SK-N-SH treated with all-trans-retinoic acid at 6 μM for 48 hours (cell line): Measurements from ENCODE around the gene SIK3.
"Not testable (repeated sequence)": the region's sequence is repeated elsewhere in the genome, so short reads cannot be mapped to it uniquely, and the experiment has no call there.

Experiments used
- BACH2 ChIP-seq: fragments of 250-450 bp; sonication (Bioruptor Pico); IDR thresholded peaks from 2 replicates; pipeline ENCODE4 v1.9.0; 2021; ENCODE audit warnings: mild to moderate bottlenecking, borderline replicate concordance
- CSDC2 ChIP-seq: fragments of 250-450 bp; sonication (Bioruptor Pico); IDR thresholded peaks from 2 replicates; pipeline ENCODE4 v1.5.0; 2020; ENCODE audit warnings: mild to moderate bottlenecking, moderate library complexity
- ISL1 ChIP-seq: fragments of 250-450 bp; sonication (Bioruptor Pico); IDR thresholded peaks from 2 replicates; pipeline ENCODE4 v2.1.2; 2022; ENCODE audit warnings: mild to moderate bottlenecking, moderate library complexity
- OSR1 ChIP-seq: fragments of 250-450 bp; sonication (Bioruptor Pico); IDR thresholded peaks from 2 replicates; pipeline ENCODE4 v1.8.0; 2022; ENCODE audit warnings: moderate library complexity, mild to moderate bottlenecking, inconsistent platforms
- RARB ChIP-seq: fragments of 250-450 bp; sonication (Bioruptor Pico); IDR thresholded peaks from 2 replicates; pipeline ENCODE4 v1.8.0; 2021; ENCODE audit warnings: mild to moderate bottlenecking, moderate library complexity
- SNAI2 ChIP-seq: fragments of 250-450 bp; sonication (Bioruptor Pico); IDR thresholded peaks from 2 replicates; pipeline ENCODE4 v1.5.0; 2020; ENCODE audit warnings: mild to moderate bottlenecking, moderate library complexity
- TCF4 ChIP-seq: fragments of 250-450 bp; sonication (Bioruptor Pico); IDR thresholded peaks from 2 replicates; pipeline ENCODE4 v1.8.0; 2021; ENCODE audit warnings: mild to moderate bottlenecking, moderate library complexity, borderline replicate concordance
- TOX ChIP-seq: fragments of 250-450 bp; sonication (Bioruptor Pico); IDR thresholded peaks from 2 replicates; pipeline ENCODE4 v1.8.0; 2021; ENCODE audit warnings: mild to moderate bottlenecking, moderate library complexity, borderline replicate concordance
- TSHZ2 ChIP-seq: fragments of 250-450 bp; sonication (Bioruptor Pico); IDR thresholded peaks from 2 replicates; pipeline ENCODE4 v1.5.0; 2020; ENCODE audit warnings: mild to moderate bottlenecking, moderate library complexity
- ZC3H10 ChIP-seq: fragments of 250-450 bp; sonication (Bioruptor Pico); IDR thresholded peaks from 2 replicates; pipeline ENCODE4 v1.5.1; 2021; ENCODE audit warnings: mild to moderate bottlenecking, moderate library complexity
- ZNF8 ChIP-seq: fragments of 450-650 bp; formaldehyde crosslinking; IDR thresholded peaks from 2 replicates; pipeline ENCODE4 v1.5.0; 2020; ENCODE audit warnings: mild to moderate bottlenecking, moderate library complexity

GRCh38 chr11:116801662-116802061, 296.6 kb downstream of the SIK3 start:
- TF ChIP-seq TOX (CRISPR knock-in tag); TSHZ2; BACH2 (CRISPR knock-in tag); ZNF8; RARB; OSR1 (CRISPR knock-in tag); SNAI2; CSDC2 (CRISPR knock-in tag); ISL1; TCF4 (CRISPR knock-in tag); ZC3H10 (CRISPR knock-in tag): not testable (repeated sequence)
